NCI-H2107 treated with DMSO at 0.1 percent for 48 hours (cell line): ENCODE results near the gene FSIP2.
"Not testable (repeated sequence)": the region's sequence is repeated elsewhere in the genome, so short reads cannot be mapped to it uniquely, and the experiment has no call there.

Source experiments
- DNase-seq: peaks from one replicate; lab custom pipeline; 2025; ENCODE audit not compliant: unreplicated experiment; lab: John Stamatoyannopoulos, UW

The FSIP2 gene

DNA sequence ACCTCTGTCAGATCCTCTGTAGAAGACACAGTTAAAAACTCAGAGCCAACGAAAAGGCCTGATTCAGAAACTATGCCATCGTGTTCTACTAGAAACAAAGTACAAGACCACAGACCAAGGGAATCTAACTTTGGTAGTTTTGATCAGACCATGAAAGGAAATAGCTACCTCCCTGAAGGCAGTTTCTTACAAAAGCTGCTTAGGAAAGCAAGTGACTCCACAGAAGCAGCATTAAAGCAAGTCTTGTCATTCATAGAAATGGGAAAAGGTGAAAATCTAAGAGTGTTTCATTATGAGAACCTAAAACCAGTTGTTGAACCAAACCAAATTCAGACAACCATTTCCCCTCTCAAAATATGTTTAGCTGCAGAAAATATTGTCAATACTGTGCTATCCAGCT is 58.2 kb downstream of the FSIP2 start:
- no peak for DNase-seq

DNA sequence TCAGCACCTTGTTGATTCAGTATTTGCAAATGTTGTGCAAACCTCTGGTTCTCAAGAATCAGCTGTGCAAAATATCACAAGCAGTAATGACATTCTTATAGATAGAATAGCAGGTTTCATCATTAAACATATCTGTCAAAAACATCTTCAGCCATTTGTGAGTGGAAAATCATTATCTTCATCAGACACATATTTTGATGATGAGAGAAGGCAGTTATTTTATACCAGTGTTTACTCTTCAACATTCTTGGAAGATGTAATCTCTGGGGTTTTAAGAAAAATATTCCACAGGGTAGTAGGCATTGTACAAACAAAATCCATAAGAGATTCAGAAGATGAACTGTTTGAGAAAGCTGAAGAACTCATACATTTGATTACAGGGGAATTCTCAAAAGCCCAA is 64.3 kb downstream of the FSIP2 start:
- no peak for DNase-seq

DNA sequence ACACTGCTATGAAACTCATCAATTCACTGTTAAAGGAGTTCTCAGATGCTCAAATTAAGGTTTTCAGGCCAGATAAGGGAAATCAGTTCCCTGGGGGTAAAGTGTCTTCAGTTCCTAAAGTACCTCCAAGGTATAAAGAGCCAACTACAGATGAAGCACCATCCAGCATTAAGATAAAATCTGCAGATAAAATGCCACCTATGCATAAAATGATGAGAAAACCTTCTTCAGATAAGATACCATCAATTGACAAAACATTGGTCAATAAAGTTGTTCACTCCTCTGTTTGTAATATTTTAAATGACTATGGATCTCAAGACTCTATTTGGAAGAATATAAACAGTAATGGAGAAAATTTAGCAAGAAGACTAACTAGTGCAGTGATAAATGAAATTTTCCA is 68.2 kb downstream of the FSIP2 start:
- no peak for DNase-seq

DNA sequence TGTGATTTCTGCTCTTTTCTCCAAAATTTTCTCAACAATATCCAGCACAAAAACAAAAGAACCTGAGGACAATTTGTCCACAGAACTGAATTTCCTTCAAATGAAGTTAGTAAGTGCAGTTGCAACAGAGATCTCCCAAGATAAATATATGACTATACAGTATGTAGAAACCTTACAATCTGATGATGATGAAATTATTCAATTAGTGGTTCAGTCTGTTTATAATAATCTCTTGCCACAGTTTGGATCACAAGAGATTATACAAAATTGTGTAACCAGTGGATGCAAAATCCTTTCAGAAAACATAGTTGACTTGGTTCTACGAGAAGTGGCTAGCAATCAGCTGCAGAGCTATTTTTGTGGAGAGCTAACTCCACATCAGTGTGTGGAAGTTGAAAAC is 68.7 kb downstream of the FSIP2 start:
- no peak for DNase-seq

DNA sequence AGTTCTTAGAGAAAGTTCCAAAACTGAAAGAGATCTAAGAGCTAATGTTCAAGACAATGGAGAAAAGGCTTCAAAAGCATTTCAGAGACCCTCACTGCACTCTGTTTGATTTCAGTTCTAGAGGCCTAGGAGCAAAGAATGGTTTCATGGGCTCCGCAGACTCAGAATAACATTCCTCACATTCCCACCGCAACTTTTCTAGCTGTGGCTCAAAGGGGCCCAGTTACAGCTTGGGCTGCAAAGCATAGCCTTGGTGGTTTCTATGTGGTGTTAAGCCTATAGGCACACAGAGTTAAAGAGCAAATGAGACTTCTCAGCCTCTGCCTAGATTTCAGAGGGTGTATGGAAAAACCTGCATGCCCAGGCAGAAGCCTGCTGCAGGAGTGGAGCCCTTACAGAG is 73.0 kb downstream of the FSIP2 start:
- DNase-seq = no peak

DNA sequence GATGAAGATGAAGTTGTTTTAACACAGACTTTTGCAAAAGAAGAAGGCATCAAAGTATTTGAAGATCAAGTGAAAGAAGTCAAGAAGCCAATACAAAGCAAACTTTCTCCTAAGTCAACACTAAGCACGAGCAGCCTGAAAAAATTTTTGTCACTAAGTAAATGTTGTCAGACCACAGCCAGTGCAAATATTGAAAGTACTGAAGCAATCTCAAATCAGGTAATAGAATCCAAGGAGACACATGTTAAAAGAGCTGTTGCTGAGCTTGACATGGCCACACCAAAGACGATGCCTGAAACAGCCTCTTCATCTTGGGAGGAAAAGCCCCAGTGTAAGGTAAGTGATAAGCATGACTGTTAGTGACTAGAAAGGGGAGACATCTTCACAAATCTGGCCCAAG is 75.1 kb downstream of the FSIP2 start:
- no peak for DNase-seq

DNA sequence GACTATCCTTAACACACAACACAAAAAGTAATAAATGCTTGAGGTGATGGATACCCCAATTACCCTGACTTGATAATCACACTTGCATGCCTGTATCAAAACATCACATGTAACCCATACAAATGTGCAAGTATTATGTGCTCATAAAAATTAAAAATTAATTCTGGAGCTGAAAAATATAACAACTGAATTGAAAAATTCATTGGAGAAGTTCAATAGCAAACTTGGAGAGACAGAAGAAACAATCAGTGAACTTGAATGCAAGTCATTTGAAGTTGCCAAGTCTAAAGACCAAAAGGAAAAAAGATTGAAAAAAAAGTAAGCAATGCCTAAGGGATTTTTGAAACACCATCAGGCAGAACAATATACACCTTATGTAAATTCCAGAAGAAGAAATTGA is 79.4 kb downstream of the FSIP2 start:
- DNase-seq = no peak

DNA sequence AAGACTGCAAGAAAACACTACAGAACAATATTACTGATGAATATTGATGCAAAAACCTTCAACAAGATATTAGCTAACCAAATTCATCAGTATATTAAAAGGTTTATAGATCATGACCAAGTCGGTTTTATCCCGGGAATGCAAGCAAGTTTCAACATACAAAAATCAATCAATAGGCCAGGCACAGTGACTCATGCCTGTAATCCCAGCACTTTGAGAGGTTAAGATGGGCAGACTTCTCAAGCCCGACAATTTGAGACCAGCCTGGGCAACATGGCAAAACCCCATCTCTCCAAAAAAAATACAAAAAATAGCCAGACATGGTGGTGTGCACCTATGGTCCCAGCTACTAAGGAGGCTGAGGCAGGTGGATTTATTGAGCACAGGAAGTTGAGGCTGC is 82.9 kb downstream of the FSIP2 start:
- no peak for DNase-seq

DNA sequence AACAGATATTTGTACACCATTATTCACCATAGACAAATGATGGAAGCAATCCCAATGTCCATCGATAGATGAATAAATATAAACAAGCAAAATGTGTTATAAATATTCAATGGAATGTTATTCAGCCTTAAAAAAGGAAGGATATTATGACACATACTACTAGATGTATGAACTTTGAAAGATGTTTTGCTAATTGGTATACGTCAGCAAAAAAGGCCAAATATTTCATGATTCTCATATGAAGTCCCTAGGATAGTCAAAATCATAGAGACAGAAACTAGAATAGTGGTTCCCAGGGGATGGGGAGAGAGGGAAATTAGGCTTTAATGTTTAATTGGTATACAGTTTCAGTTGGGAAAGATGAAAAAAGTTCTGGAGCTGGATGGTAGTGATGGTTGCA is 85.2 kb downstream of the FSIP2 start:
- DNase-seq = no peak

DNA sequence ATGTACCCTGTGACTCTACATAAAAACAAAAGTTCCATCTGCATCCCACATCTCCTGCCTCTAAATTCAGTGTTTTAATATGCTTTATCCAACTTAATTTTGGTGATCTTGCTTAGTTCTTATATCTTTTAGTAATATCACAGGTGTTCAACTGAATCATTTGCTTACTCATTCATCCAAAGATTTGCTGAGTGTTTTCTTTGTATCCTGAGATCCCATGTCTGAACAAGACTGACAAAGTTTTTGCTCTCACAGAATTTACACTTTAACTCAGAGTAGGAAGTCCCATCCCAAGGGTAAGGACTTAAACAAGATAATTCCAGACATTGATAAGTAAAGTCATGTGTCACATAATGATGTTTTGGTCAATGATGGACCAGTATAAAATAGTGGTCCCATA is 87.0 kb downstream of the FSIP2 start:
- DNase-seq = no peak

DNA sequence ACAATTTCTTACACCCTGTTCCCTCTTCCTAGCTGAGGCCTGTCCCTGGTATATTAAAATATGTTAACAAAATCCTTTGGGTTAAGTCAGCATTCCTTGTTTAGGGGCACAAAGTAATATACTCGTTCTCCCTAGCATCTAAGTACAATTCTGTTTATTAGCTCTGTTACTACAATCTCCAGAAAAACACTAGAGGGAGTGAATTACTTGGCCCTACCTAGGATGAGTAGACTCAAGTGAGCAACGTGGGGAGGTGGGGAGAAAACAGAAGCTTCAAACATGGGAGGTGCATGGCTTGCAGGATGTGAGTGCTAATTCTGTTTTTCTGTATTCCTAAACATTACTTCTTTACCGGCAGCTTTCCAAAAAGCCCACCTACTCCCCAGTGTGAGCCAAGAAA is 89.7 kb downstream of the FSIP2 start:
- DNase-seq = no peak

DNA sequence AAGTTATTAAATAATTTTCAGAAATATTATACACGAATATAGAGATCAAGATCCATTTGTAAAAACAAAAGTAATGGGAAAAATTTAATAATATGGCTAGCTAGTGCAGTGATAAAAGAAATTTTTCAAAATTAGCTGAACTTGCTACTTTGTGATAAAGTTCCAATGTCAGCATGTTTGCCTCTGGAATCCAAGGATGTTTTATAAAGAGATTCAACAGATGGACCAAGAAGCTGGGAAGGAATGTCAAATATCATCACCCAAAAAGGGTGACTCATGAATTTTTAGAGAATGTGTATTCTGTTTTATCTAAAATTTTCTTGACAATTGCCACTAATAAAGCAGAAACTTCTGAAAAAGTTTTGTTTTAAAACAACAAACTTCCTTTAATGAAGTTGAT is 95.3 kb downstream of the FSIP2 start:
- DNase-seq = no peak

DNA sequence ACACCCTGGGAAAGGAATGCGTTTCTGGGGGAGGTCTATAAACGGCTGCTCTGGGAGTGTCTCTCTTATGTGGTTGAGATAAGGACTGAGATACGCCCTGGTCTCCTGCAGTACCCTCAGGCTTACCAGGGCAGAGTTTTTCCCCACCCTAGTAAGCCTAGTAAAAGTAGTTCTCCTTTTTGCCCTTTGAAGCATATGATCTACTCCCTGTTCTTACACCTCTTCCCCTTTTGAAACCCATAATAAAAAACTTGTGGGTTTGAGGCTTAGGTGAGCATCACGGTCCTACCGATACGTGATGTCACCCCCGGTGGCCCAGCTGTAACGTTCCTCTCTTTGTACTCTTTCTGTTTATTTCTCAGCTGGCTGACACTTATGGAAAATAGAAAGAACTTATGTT is 97.4 kb downstream of the FSIP2 start:
- no peak for DNase-seq

DNA sequence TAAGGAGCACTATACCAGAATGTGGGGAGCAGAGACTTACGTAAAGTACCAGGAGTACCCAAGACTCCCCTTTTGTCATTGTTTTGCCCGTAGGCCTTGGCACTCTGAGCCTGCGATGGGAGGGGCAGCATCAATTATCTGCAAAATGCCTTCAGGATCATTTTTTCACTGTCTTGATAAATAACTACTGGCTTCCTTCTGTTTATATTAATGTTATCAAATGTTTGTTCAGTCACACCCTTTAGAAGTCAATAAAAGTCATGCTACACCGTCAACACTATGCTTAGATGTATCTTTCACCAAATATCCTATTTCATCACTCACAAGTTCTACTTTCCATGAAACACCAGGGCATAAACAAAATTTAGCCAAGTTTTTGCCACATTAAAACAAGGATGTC is 116.3 kb downstream of the FSIP2 start:
- DNase-seq = no peak

DNA sequence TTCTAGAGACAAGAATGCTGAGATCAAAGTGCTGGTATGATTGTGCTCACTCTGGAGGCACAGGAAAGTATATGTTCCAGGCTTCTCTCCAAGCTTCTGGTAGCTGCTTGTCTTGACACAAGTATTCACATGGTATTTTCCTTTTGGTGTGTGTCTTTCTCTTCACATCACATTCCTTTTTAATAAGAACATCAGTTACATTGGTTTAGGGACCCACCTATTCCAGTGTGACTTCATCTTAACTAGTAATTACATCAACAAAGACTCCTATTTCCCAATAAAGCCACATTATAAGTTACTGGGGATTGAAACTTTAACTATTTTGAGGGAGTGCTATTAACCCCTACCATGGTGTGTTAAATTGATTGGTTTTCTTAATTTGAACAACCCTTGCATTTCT is 119.1 kb downstream of the FSIP2 start:
- DNase-seq = no peak

DNA sequence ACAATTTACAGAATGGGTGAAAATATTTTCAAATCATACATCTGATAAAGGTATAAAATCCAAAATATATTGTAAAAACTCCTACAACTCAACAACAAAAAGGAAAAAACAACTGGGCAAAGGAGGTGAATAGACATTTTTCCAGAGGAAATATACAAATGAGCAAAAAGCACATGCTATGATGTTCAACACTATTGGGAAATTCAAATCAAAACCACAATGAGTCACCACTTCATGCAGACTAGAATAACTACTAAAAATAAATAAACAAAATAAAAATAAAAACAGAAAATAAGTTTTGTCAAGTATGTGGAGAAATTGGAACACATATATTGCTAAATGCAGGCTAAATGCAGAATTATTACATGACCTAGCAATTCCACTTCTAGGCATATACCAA is 120.9 kb downstream of the FSIP2 start:
- no peak for DNase-seq

DNA sequence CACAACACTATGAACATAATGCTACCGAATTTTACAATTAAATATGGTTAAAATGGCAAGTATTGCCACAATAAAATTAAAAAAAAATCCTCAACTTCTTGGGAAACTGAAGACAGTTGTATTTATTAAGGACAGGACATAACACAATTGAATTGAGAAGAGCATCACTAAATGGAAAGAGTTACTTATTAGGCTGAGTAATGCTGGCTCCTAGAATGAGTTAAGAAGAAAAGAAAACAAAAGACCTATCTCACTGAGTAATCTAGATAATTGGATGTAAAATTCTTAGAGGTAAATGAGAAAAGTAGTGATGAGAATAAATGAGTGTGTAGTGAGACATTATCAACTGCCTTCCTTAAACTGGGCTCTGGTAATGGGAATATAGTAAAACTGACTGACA is 121.7 kb downstream of the FSIP2 start:
- no peak for DNase-seq

DNA sequence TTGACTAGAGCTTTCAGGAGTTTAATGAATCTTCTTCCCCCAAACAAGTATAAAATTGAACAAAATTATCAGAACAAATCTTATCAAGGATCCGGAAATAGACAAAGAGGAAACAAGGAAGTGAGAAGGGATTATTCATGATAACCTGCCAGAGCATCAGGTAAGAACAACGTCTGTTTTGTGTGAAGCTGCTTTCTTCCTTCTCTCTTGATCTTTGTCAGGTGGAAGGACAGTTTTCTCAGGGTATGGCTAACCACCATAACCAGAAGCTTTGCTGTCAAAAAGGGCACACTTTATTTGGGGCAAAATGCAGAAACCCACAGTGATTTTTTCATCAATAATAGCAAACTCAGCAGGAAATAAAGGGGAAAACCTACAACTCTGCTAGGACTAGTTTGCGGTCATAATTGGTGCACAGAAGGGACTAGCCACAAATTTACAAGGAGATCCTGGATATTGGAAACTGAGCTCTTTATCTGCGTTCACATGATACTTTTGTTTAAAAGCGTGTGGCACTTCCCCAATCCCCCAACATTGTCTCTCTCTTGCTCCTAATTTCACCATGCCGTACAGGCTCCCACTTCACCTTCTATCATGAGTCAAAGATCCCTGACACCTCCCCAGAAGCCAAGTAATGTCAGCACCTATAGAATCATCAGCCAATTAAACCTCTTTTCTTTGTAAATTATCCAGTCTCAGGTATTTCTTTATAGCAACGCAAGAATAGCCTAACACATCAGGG is 124.2 kb downstream of the FSIP2 start:
- no peak for DNase-seq

DNA sequence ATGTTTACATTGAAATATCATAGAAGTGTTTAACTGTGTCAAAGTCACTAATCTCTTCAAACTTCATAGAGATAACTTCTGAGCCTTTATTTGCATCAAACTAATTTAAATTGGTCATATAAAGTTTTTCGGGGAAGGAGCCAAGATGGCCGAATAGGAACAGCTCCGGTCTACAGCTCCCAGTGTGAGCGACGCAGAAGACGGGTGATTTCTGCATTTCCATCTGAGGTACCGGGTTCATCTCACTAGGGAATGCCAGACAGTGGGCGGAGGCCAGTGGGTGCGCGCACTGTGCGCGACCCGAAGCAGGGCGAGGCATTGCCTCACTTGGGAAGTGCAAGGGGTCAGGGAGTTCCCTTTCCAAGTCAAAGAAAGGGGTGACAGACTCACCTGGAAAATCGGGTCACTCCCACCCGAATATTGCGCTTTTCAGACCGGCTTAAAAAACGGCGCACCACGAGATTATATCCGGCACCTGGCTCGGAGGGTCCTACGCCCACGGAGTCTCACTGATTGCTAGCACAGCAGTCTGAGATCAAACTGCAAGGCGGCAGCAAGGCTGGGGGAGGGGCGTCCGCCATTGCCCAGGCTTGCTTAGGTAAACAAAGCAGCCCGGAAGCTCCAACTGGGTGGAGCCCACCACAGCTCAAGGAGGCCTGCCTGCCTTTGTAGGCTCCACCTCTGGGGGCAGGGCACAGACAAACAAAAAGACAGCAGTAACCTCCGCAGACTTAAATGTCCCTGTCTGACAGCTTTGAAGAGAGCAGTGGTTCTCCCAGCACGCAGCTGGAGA is 126.1 kb downstream of the FSIP2 start:
- not testable (repeated sequence) for DNase-seq

DNA sequence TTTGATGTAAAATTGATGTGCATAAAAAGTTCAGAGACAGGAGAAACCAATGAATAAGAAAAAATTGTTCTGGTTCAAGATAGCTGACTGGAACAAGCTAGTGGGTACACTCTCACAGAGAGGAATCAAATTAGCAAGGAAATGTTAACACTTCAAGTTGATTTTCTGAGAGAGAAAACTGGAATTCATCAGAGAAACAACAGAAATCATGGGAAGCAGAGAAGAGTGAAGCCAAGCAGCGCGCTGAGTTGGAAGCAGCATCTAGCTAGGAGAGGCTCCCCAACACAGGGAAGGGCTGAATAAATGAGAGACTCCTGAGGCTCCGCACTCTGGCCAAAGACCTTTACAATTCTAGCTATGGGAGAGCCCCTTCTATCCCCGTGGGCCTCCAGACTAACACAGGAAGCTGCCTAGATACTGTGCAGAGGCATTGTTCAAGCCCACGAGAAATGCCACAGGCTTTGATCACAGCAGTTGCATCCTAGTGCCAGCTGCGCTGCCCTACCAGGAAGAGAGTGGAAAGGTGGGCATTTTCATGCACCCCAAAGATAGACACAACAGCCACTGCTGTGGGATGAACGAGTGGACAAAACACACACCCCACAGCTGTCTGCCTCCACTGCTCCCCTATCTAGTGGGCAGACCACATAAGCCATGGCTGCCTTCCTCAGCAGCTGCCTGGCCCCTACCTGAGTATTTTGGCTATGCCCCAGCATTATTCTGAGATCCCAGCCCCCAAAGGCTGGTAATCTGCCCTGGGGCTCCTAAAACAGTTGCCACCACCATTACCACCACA is 136.7 kb downstream of the FSIP2 start:
- DNase-seq = no peak

DNA sequence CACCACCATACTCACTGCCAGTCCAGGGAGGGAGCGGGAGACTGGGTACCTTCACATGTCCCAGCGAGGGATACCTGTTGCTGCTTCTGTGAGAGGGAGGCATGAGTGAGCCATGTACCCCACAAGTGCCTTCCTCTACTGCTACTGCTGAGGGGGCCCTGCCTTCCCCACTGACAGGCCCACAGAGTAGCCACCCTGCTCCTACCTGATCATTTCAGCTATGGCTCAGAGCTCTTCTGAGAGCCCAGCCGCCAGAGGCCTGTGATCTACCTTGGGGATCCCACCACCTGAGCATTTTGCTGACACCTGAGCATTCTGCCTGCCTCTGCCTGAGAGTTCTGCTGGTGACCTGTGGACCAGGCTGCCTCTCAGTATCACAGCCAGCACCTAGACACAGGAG is 137.6 kb downstream of the FSIP2 start:
- no peak for DNase-seq

DNA sequence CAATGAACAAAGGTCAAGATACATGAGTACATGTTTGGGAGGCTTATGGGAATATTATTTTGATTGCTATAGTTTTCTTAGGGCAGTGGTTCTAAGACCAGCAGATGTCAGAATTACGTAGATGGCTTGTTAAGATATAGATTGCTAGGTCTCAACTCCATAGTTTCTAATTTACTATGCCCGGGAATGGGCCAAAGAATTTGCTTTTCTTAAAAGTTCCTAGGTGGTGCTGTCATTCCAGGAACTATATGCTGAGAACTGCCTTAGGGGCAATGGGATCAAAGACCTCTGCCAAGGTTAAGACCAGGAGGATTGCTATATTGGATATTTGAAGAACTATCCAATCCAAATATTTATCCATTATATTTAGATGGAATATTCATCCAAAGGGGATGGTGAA is 141.8 kb downstream of the FSIP2 start:
- DNase-seq = no peak
